Astrocyte of the spinal cord (primary cell): ENCODE data around the gene COQ8B.

Source experiments
- DNase-seq: peaks from one replicate; pipeline ENCODE4 v3.0.0; 2011; ENCODE audit warnings: low read depth, low spot score
- H3K4me3 ChIP-seq: 2 replicates; pipeline ENCODE4 v1.5.1; 2011; ENCODE audit warnings: low read depth, mild to moderate bottlenecking, low read length, moderate library complexity
- CTCF ChIP-seq: IDR thresholded peaks from 2 replicates; pipeline ENCODE4 v1.5.1; 2012; ENCODE audit warnings: low read depth, mild to moderate bottlenecking, low read length, inconsistent platforms
- in situ Hi-C: cut with HindIII; loops from 2 replicates; pipeline ENCODE4 v1.10.0; 2017; ENCODE audit warnings: low sequenced_read_pairs

The COQ8B gene

GRCh38 chr19:40756502-40757110 is 39.9 kb upstream of the COQ8B start:
- no peak for DNase-seq
- in situ Hi-C loops = no loop called here
- H3K4me3 ChIP-seq = no peak overlapping the region
- TF ChIP-seq CTCF = no peak

GRCh38 chr19:40755791-40756190 is 39.1 kb upstream of the COQ8B start:
- TF ChIP-seq CTCF = no peak

GRCh38 chr19:40755248-40755624 is 38.5 kb upstream of the COQ8B start:
- no peak for TF ChIP-seq CTCF
- in situ Hi-C loops = no loop called here
- no peak for DNase-seq
- H3K4me3 ChIP-seq = no peak overlapping the region

More at GRCh38 chr19:40755791-40756190, 39.1 kb upstream of the COQ8B start:
- no peak for DNase-seq
- in situ Hi-C loops = no loop called here
- no peak overlapping the region for H3K4me3 ChIP-seq

GRCh38 chr19:40754611-40755247 is 38.0 kb upstream of the COQ8B start:
- H3K4me3 ChIP-seq = no peak overlapping the region
- in situ Hi-C loops = no loop called here
- no peak for DNase-seq
- TF ChIP-seq CTCF = no peak

- no peak for DNase-seq
- in situ Hi-C loops = no loop called here
- TF ChIP-seq CTCF = no peak
- H3K4me3 ChIP-seq = peak overlapping the region; percentile 88
Observed at GRCh38 chr19:40752257-40752781, 35.6 kb upstream of the COQ8B start.

- peak within 1 kb of the TSS; percentile 88 for H3K4me3 ChIP-seq
Observed at GRCh38 chr19:40750874-40751537, 34.3 kb upstream of the COQ8B start, which contains the start of gene SNRPA. TSS of gene SNRPA (plus strand) at chr19:40751203. CDS start at chr19:40751409, 206 bp downstream.

More at GRCh38 chr19:40750874-40751537, 34.3 kb upstream of the COQ8B start, which contains the start of gene SNRPA:
- in situ Hi-C loops = no loop called here
- TF ChIP-seq CTCF = no peak
- DNase-seq = peak; percentile 99
